A673 (cell line): ENCODE data around the gene PADI3.

Source experiments
- EZH2 ChIP-seq: fragments of 200-600 bp; sonication (generic); IDR thresholded peaks from 2 replicates; pipeline ENCODE4 v1.6.1; 2017; ENCODE audit warnings: borderline replicate concordance, low read depth, mild to moderate bottlenecking, mixed read lengths, antibody characterized with exemption, low read length; ENCODE audit not compliant: poor library complexity, severe bottlenecking
- TF ChIP-seq, protein P1 (sequence below): fragments of 300-800, 200-600 bp; sonication (generic); conservative IDR thresholded peaks from 2 replicates; pipeline ENCODE4 v1.5.1; 2017; ENCODE audit warnings: low read depth, mild to moderate bottlenecking, antibody characterized with exemption, low read length, moderate library complexity, mixed read lengths

GRCh38 chr1:17316704-17317103 lies 67.8 kb downstream of the PADI3 start:
- TF ChIP-seq, protein P1, sequence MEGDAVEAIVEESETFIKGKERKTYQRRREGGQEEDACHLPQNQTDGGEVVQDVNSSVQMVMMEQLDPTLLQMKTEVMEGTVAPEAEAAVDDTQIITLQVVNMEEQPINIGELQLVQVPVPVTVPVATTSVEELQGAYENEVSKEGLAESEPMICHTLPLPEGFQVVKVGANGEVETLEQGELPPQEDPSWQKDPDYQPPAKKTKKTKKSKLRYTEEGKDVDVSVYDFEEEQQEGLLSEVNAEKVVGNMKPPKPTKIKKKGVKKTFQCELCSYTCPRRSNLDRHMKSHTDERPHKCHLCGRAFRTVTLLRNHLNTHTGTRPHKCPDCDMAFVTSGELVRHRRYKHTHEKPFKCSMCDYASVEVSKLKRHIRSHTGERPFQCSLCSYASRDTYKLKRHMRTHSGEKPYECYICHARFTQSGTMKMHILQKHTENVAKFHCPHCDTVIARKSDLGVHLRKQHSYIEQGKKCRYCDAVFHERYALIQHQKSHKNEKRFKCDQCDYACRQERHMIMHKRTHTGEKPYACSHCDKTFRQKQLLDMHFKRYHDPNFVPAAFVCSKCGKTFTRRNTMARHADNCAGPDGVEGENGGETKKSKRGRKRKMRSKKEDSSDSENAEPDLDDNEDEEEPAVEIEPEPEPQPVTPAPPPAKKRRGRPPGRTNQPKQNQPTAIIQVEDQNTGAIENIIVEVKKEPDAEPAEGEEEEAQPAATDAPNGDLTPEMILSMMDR: no peak
- no peak for TF ChIP-seq EZH2
